ENCODE measurements around the gene KCNQ2. TPM values are rescaled to one million over a fixed set of nuclear protein-coding genes. Genes with fewer than 3 reads are reported as not detected.

The KCNQ2 gene
- total and polyA plus RNA-seq, 12 donors: 0.03 to 3.8 (median 1.4) TPM; not detected in 7

- Histone ChIP-seq H3K27ac (no peak overlapping the region), H3K9me3 (no peaks in the 10 kb centered on the region), H3K4me3 (no peak overlapping the region), H3K4me1 (no peaks in the 10 kb centered on the region), H3K27me3 (peaks cover 0 to 89% (median 57%) of the 10 kb centered on the region in 7 donors), H3K36me3 (no peaks in the 10 kb centered on the region)
- ATAC-seq (no peak), DNase-seq (no peak)
- intact Hi-C loops (cut with DNase I): no loop called here
- TF ChIP-seq CTCF (IDR thresholded peaks at IDR 0.05): no peak
- 76 to 86% methylated on average over 12 of the region's 12 CpGs for WGBS, 2 donors
Observed at GRCh38 chr20:63464289-63464635, 8.2 kb downstream of the KCNQ2 start.

- Histone ChIP-seq H3K4me3 (no peak overlapping the region), H3K36me3 (no peaks in the 10 kb centered on the region), H3K27me3 (peaks cover 0 to 88% (median 51%) of the 10 kb centered on the region in 7 donors), H3K9me3 (no peaks in the 10 kb centered on the region), H3K27ac (no peak overlapping the region), H3K4me1 (no peaks in the 10 kb centered on the region)
- intact Hi-C loops (cut with DNase I): no loop called here
- TF ChIP-seq CTCF (IDR thresholded peaks at IDR 0.05): no peak
- WGBS, 2 donors: 54 to 61% methylated on average over 22 of the region's 22 CpGs
- DNase-seq: no peak
- ATAC-seq: no peak
Observed at GRCh38 chr20:63463400-63464288, 8.8 kb downstream of the KCNQ2 start.

DNA sequence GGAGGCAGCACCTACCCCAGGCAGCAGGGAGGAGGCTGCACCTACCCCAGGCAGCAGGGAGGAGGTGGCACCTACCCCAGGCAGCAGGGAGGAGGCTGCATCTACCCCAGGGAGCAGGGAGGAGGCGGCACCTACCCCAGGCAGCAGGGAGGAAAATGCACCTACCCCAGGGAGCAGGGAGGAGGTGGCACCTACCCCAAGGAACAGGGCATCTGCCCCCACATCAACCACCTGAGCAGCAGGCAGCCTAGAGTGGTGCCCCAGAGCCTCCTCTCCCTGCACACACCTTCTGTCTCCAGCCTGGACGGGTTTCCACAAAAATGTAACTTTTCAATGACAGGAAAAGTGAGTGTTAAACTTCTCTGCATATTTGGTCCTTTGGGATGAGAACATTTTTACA is 10.2 kb downstream of the KCNQ2 start:
- no peak overlapping the region for H3K4me3 ChIP-seq
- intact Hi-C loops (cut with DNase I): no loop called here
- no peak for DNase-seq
- no peak overlapping the region for H3K27ac ChIP-seq
- 58 to 65% methylated on average over 2 of the region's 2 CpGs for WGBS, 2 donors
- TF ChIP-seq CTCF (IDR thresholded peaks at IDR 0.05): no peak
- no peak for ATAC-seq
- no peaks in the 10 kb centered on the region for H3K9me3 ChIP-seq
- H3K4me1 ChIP-seq: peaks cover 0 to 8% (median 4%) of the 10 kb centered on the region in 9 donors
- H3K36me3 ChIP-seq: no peaks in the 10 kb centered on the region
- peaks cover 0 to 78% (median 52%) of the 10 kb centered on the region in 7 donors for H3K27me3 ChIP-seq

DNA sequence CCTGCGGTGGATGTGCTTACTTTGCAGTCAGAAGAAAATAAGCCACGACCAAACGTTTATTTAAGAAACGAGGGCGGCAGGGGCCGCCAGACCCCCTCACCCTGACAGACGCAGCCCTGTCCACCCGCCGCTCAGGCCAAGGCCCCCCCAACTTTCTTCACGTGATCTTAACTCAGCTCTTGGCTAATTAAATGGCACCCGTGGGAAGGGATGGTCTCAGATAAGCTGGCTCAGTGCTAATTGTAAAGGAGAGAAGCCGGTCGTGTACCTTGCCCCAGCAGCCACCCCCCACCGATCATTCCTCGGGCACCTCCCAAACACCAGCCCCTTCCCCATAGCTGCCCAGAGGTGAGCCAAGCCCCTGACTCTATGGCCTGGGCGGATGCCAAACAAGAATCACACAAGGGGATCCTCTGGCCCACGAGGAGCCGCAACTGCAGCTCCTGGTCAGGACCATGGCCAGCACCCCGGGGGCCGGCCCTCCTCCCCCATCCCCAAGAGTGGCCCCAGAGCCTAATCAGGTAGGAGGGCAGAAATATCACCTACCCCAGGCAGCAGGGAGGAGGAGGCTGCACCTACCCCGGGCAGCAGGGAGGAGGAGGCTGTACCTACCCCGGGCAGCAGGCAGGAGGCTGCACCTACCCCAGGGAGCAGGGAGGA is 11.2 kb downstream of the KCNQ2 start:
- H3K27me3 ChIP-seq: peaks cover 0 to 78% (median 62%) of the 10 kb centered on the region in 7 donors

More for the DNA sequence above, 11.2 kb downstream of the KCNQ2 start:
- WGBS, 2 donors: 22% methylated on average over 22 of the region's 22 CpGs
- no peaks in the 10 kb centered on the region for H3K9me3 ChIP-seq
- TF ChIP-seq CTCF (IDR thresholded peaks at IDR 0.05): no peak
- peaks cover 0 to 16% (median 9%) of the 10 kb centered on the region in 9 donors for H3K4me1 ChIP-seq
- ATAC-seq (no peak), DNase-seq (no peak)
- no peak overlapping the region for H3K4me3 ChIP-seq
- H3K27ac ChIP-seq: no peak overlapping the region
- intact Hi-C loops (cut with DNase I): no loop called here
- no peaks in the 10 kb centered on the region for H3K36me3 ChIP-seq

Measured in heart right ventricle (tissue), 16 donors.